ENCODE data around the gene CDK5R1. TPM values are rescaled to one million over a fixed set of nuclear protein-coding genes. Genes with fewer than 3 reads are reported as not detected.

CDK5R1 gene
- total RNA-seq (2022), result 4.0 and 4.4 TPM in 2 replicates
- percentile 50 among the genes with signal in this experiment for Bru-seq, nascent RNA
- percentile 63 among the genes with signal in this experiment for BruChase-seq, experiment 1, labeled RNA remaining after a 6-hour chase
- percentile 82 among the genes with signal in this experiment for BruChase-seq, experiment 2, labeled RNA remaining after a 2-hour chase
- long read RNA-seq, full-length matches to known transcripts, result 3 of 6 reads
- long read RNA-seq, partial matches to known transcripts, result 3 of 6 reads
- long read RNA-seq, other reads (novel, unspliced or antisense), result 0 of 6 reads

- peaks cover 23% of the 10 kb centered on the region for H3K4me1 Mint-ChIP-seq (ENCODE audit: insufficient read depth, unreplicated experiment)
- no peaks in the 10 kb centered on the region for H3K27me3 Mint-ChIP-seq (ENCODE audit: insufficient read depth, unreplicated experiment)
- CTCF ChIA-PET, result interaction anchor here (0.6 to 2.2 kb wide), 8 partner anchors 11 to 390 kb away, joined by 3 to 8 read pairs (median 3); partner anchors contain the start of genes MYO1D and PSMD11
- peak within 1 kb of the TSS; percentile 42 for H3K27ac Mint-ChIP-seq (ENCODE audit: low read depth, unreplicated experiment)
- TF ChIP-seq CTCF (IDR thresholded peaks at IDR 0.05; ENCODE audit: unreplicated experiment), result no peak
- no peaks in the 10 kb centered on the region for H3K9me3 Mint-ChIP-seq (ENCODE audit: unreplicated experiment)
- peak; percentile 55 for DNase-seq (ENCODE audit: unreplicated experiment)
- peaks cover 37% of the 10 kb centered on the region for H3K36me3 Mint-ChIP-seq (ENCODE audit: insufficient read depth, unreplicated experiment)
- BruUV-seq (replicated peaks), result no TSS peak
- POLR2A ChIA-PET, result interaction anchor here (0.8 to 1.9 kb wide), 12 partner anchors 9 to 390 kb away, joined by 3 to 11 read pairs (median 3); partner anchors contain the start of genes MYO1D and PSMD11
- intact Hi-C loops (cut with micrococcal nuclease), result loop anchor here (1.0 kb wide), 1 partner anchor 268 kb away; no protein-coding TSS in a partner anchor
- H3K4me3 Mint-ChIP-seq (ENCODE audit: unreplicated experiment), result peak within 1 kb of the TSS; percentile 80
Measured at GRCh38 chr17:32486701-32487472, at the start of gene CDK5R1. TSS of gene CDK5R1 (plus strand) at chr17:32486993. CDS start at chr17:32487621, 628 bp downstream.

GRCh38 chr17:32440722-32441121 is 46.1 kb upstream of the CDK5R1 start:
- no peaks in the 10 kb centered on the region for H3K27me3 Mint-ChIP-seq (ENCODE audit: insufficient read depth, unreplicated experiment)
- H3K9me3 Mint-ChIP-seq (ENCODE audit: unreplicated experiment), result peaks cover 8% of the 10 kb centered on the region
- ChIA-PET CTCF (interaction anchor here (1.3 kb wide), 1 partner anchor 21 kb away, joined by 6 read pairs; no protein-coding TSS in a partner anchor), POLR2A (no interaction called here)
- no peak for TF ChIP-seq CTCF (IDR thresholded peaks at IDR 0.05; ENCODE audit: unreplicated experiment)
- peaks cover 4% of the 10 kb centered on the region for H3K4me1 Mint-ChIP-seq (ENCODE audit: insufficient read depth, unreplicated experiment)
- H3K4me3 Mint-ChIP-seq (ENCODE audit: unreplicated experiment), result no peak overlapping the region
- no peak for DNase-seq (ENCODE audit: unreplicated experiment)
- peaks cover 8% of the 10 kb centered on the region for H3K36me3 Mint-ChIP-seq (ENCODE audit: insufficient read depth, unreplicated experiment)
- BruUV-seq (replicated peaks), result no TSS peak
- H3K27ac Mint-ChIP-seq (ENCODE audit: low read depth, unreplicated experiment), result no peak overlapping the region
- intact Hi-C loops (cut with micrococcal nuclease), result loop anchor here (10.0 kb wide), 1 partner anchor 86 kb away; the partner anchor contains the start of gene ZNF207

- intact Hi-C loops (cut with micrococcal nuclease), result loop anchor here (10.0 kb wide), 1 partner anchor 87 kb away; the partner anchor contains the start of gene ZNF207
- Mint-ChIP-seq H3K27me3 (ENCODE audit: insufficient read depth, unreplicated experiment) (no peaks in the 10 kb centered on the region), H3K36me3 (ENCODE audit: insufficient read depth, unreplicated experiment) (peaks cover 14% of the 10 kb centered on the region), H3K4me3 (ENCODE audit: unreplicated experiment) (no peak overlapping the region), H3K9me3 (ENCODE audit: unreplicated experiment) (no peaks in the 10 kb centered on the region), H3K27ac (ENCODE audit: low read depth, unreplicated experiment) (no peak overlapping the region), H3K4me1 (ENCODE audit: insufficient read depth, unreplicated experiment) (peaks cover 13% of the 10 kb centered on the region)
- ChIA-PET CTCF (interaction anchor here (0.7 to 1.0 kb wide), 2 partner anchors 10 to 430 kb away, joined by 4 read pairs; no protein-coding TSS in a partner anchor), POLR2A (interaction anchor here (1.6 kb wide), 1 partner anchor 8 kb away, joined by 3 read pairs; no protein-coding TSS in a partner anchor)
- no TSS peak for BruUV-seq (replicated peaks)
- no peak for DNase-seq (ENCODE audit: unreplicated experiment)
- no peak for TF ChIP-seq CTCF (IDR thresholded peaks at IDR 0.05; ENCODE audit: unreplicated experiment)
Measured at GRCh38 chr17:32441886-32442285, 44.9 kb upstream of the CDK5R1 start.
